A549 (cell line): Measurements from ENCODE around the gene LATS2. TPM values are rescaled to one million over a fixed set of nuclear protein-coding genes. Genes with fewer than 3 reads are reported as not detected.

Source experiments
- ATAC-seq, 2 experiments: fragments of 200-7000 bp in 1 of 2; fragments of >200 bp in 1 of 2; cut with Nextera tagmentation in 1 of 2; cut with Tn5 transposase in 1 of 2; 3 replicates each; pipeline versions ENCODE4 v1.8.0 to v1.9.1; 2018 to 2020; ENCODE audit warnings: mild to moderate bottlenecking in 1 of 2, moderate library complexity in 1 of 2
- CTCF ChIA-PET: fragments of 300-600 bp; sonication (Branson Sonifier 250); formaldehyde crosslinking; extraction: SDS; loops from one replicate; lab custom pipeline; 2021; ENCODE audit warnings: antibody characterized with exemption, inconsistent platforms; lab: Yijun Ruan, JAX
- POLR2A ChIA-PET: fragments of 350-600 bp; formaldehyde crosslinking; extraction: SDS; loops from one replicate; lab custom pipeline; 2021; ENCODE audit warnings: antibody characterized with exemption, inconsistent platforms; lab: Yijun Ruan, JAX
- DNase-seq, 2 experiments: peaks; one replicate each; pipeline versions ENCODE4 v3.0.0 to v3.0.0-alpha.2; 2011 to 2016; ENCODE audit warnings: low read depth in 1 of 2, low spot score in 1 of 2
- FAIRE-seq: peaks from 2 replicates; lab custom pipeline; 2011; peaks lifted over from hg19 to GRCh38; lab: Jason Lieb, UNC
- H3K27ac ChIP-seq, 2 experiments: fragments of >200 bp; sonication (Bioruptor Twin); formaldehyde crosslinking; 3 replicates each; pipeline ENCODE4 v1.5.1; 2016 to 2017
- H3K4me1 ChIP-seq: fragments of >200 bp; sonication (Bioruptor Twin); formaldehyde crosslinking; 3 replicates; pipeline ENCODE4 v1.6.1; 2016
- H3K4me2 ChIP-seq: fragments of >200 bp; sonication (Bioruptor Twin); formaldehyde crosslinking; 3 replicates; pipeline ENCODE4 v1.6.1; 2016
- H3K4me3 ChIP-seq: fragments of >200 bp; sonication (Bioruptor Twin); formaldehyde crosslinking; 3 replicates; pipeline ENCODE4 v1.5.1; 2016
- H3K9me3 ChIP-seq: fragments of >200 bp; sonication (Bioruptor Twin); formaldehyde crosslinking; 3 replicates; pipeline ENCODE4 v1.6.1; 2016
- CHD2 ChIP-seq: fragments of 150-350 bp; IDR thresholded peaks from 2 replicates; pipeline ENCODE4 v1.6.1; 2014; ENCODE audit warnings: low read length; ENCODE audit not compliant: partially characterized antibody
- CHD4 ChIP-seq: fragments of 200-600 bp; sonication (generic); IDR thresholded peaks from 2 replicates; pipeline ENCODE4 v1.6.1; 2016; ENCODE audit warnings: antibody characterized with exemption, mild to moderate bottlenecking, borderline replicate concordance
- EHF ChIP-seq: fragments of 250-450 bp; sonication (Bioruptor Pico); IDR thresholded peaks from 2 replicates; pipeline ENCODE4 v1.5.0; 2020; ENCODE audit warnings: mild to moderate bottlenecking
- EHMT2 ChIP-seq: fragments of 200-600 bp; sonication (generic); IDR thresholded peaks from 2 replicates; pipeline ENCODE4 v1.6.1; 2016; ENCODE audit warnings: antibody characterized with exemption, low read depth, mild to moderate bottlenecking, moderate library complexity
- FOSB ChIP-seq: fragments of 250-450 bp; sonication (Bioruptor Pico); IDR thresholded peaks from 2 replicates; pipeline ENCODE4 v1.5.0; 2020; ENCODE audit warnings: mild to moderate bottlenecking, moderate library complexity
- FOXS1 ChIP-seq: fragments of 250-450 bp; sonication (Bioruptor Pico); IDR thresholded peaks from 2 replicates; pipeline ENCODE4 v1.5.0; 2020; ENCODE audit warnings: mild to moderate bottlenecking, moderate library complexity
- HEYL ChIP-seq: fragments of 250-450 bp; sonication (Bioruptor Pico); IDR thresholded peaks from 2 replicates; pipeline ENCODE4 v1.8.0; 2021; ENCODE audit warnings: mild to moderate bottlenecking, moderate library complexity
- HOXB13 ChIP-seq: fragments of 250-450 bp; sonication (Bioruptor Pico); IDR thresholded peaks from 2 replicates; pipeline ENCODE4 v1.5.0; 2020; ENCODE audit warnings: low read depth, mild to moderate bottlenecking, moderate library complexity
- KDM5A ChIP-seq: fragments of 200-600 bp; sonication (generic); IDR thresholded peaks from 2 replicates; pipeline ENCODE4 v1.6.1; 2016; ENCODE audit warnings: antibody characterized with exemption, mild to moderate bottlenecking
- MAFK ChIP-seq: fragments of 450-650 bp; IDR thresholded peaks from 2 replicates; pipeline ENCODE4 v1.6.1; 2014; ENCODE audit not compliant: partially characterized antibody
- MAX ChIP-seq: IDR thresholded peaks from 2 replicates; pipeline ENCODE4 v1.6.1; 2012
- POLR2A ChIP-seq: IDR thresholded peaks from 2 replicates; pipeline ENCODE4 v1.6.1; 2012; ENCODE audit warnings: mild to moderate bottlenecking, low read length
- RAD21 ChIP-seq, 2 experiments: fragments of >200 bp in 1 of 2; sonication (Bioruptor Twin) in 1 of 2; formaldehyde crosslinking in 1 of 2; IDR thresholded peaks in 1 of 2; conservative IDR thresholded peaks in 1 of 2; 2 replicates in 1 of 2; 3 replicates in 1 of 2; pipeline ENCODE4 v1.6.1; 2012 to 2018; ENCODE audit warnings: inconsistent platforms in 1 of 2
- RFX5 ChIP-seq: fragments of 450-650 bp; IDR thresholded peaks from 2 replicates; pipeline ENCODE4 v1.7.1; 2014; ENCODE audit warnings: antibody characterized with exemption, mild to moderate bottlenecking, moderate library complexity
- RNF2 ChIP-seq: fragments of 200-600 bp; sonication (generic); IDR thresholded peaks from 2 replicates; pipeline ENCODE4 v1.6.1; 2016; ENCODE audit warnings: low read depth, mild to moderate bottlenecking, antibody characterized with exemption, moderate library complexity, borderline replicate concordance
- SMC3 ChIP-seq: fragments of >200 bp; sonication (Bioruptor Twin); formaldehyde crosslinking; IDR thresholded peaks from 3 replicates; pipeline ENCODE4 v1.6.1; 2018; ENCODE audit warnings: inconsistent platforms
- SREBF2 ChIP-seq: fragments of 450-650 bp; IDR thresholded peaks from 2 replicates; pipeline ENCODE4 v1.6.1; 2014; ENCODE audit warnings: mild to moderate bottlenecking, moderate library complexity
- TP53 ChIP-seq: fragments of 250-450 bp; sonication (Bioruptor Pico); IDR thresholded peaks from 2 replicates; pipeline ENCODE4 v1.5.0; 2021; ENCODE audit warnings: mild to moderate bottlenecking, moderate library complexity
- ZC3H11A ChIP-seq: fragments of 450-650 bp; IDR thresholded peaks from 2 replicates; pipeline ENCODE4 v1.6.1; 2014; ENCODE audit warnings: antibody characterized with exemption, mild to moderate bottlenecking
- ZFP36 ChIP-seq: fragments of 450-650 bp; IDR thresholded peaks from 2 replicates; pipeline ENCODE4 v1.6.1; 2014; ENCODE audit warnings: borderline replicate concordance; ENCODE audit not compliant: partially characterized antibody
- WGBS: methylation state at CpG from one replicate; pipeline ENCODE4 v1.1.6; 2017; ENCODE audit errors: missing lambda C conversion rate; 5-methylcytosine and 5-hydroxymethylcytosine counted together
- polyA plus RNA-seq, 4 experiments: library from polyadenylated mRNA; depleted of rRNA in 3 of 4; stranded (reverse); fragments of >200 nt; fragmentation: RNase III in 1 of 4; extraction: RNeasy Plus Mini Kit Qiagen cat#74134 plus additional on column Dnase treatment in 1 of 4; gene quantifications; 2 replicates in 3 of 4; 3 replicates in 1 of 4; pipeline ENCODE4 v1.2.3, GENCODE V29; 2011 to 2017
- TF ChIP-seq, protein P1 (sequence below): fragments of >200 bp; sonication (Bioruptor Twin); formaldehyde crosslinking; IDR thresholded peaks from 2 replicates; pipeline ENCODE4 v1.6.1; 2016
- TF ChIP-seq, protein P2 (sequence below): fragments of 150-350 bp; IDR thresholded peaks from 2 replicates; pipeline ENCODE4 v1.6.1; 2014; ENCODE audit warnings: low read depth, mild to moderate bottlenecking, low read length
- TF ChIP-seq, protein P3 (sequence below): fragments of 450-650 bp; IDR thresholded peaks from 2 replicates; pipeline ENCODE4 v1.6.1; 2014; ENCODE audit warnings: antibody characterized with exemption

The LATS2 gene
- polyA plus RNA-seq, 2 of the 4 experiments (the other 2 are of a cell fraction) = 7.8 to 7.9 TPM

DNA sequence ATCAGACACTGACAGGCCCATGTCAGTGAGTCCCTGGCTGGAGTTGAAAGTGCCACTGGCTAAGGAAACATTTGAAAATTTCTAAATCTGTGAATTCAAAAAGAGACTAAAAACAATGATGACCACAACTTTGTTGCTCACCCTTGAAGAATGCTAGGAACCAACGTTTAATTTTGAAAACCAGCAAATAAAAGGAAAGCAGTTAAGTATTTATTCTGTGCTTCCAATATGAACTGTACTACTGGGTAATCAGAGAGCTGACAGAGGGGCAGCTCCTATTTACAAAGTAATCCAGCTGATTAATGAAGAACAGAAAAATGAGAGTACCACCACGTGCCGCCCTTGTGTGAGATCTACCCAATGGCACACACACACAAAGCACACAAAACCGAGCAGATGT lies 44.7 kb upstream of the LATS2 start:
- Histone ChIP-seq H3K4me2 (no peak overlapping the region), H3K4me1 (no peaks in the 10 kb centered on the region), H3K27ac (no peak overlapping the region), H3K4me3 (no peak overlapping the region), H3K9me3 (no peaks in the 10 kb centered on the region)
- ATAC-seq (no peak), DNase-seq (no peak), FAIRE-seq (no peak)
- TF ChIP-seq HEYL (no peak), RFX5 (no peak), RAD21 (conservative IDR thresholded peaks at IDR 0.05 in 1 of 2, IDR thresholded peaks at IDR 0.05 in 1 of 2) (no peak), CHD2 (no peak), SMC3 (no peak), ZFP36 (no peak), CHD4 (no peak)
- POLR2A ChIA-PET = no interaction called here
- 53% methylated on average over 4 of the region's 4 CpGs for WGBS
- CTCF ChIA-PET = no interaction called here

- Histone ChIP-seq H3K27ac (no peak overlapping the region), H3K9me3 (no peaks in the 10 kb centered on the region), H3K4me1 (no peaks in the 10 kb centered on the region), H3K4me3 (no peak overlapping the region), H3K4me2 (no peak overlapping the region)
- 97% methylated on average over 35 of the region's 37 CpGs for WGBS
- ChIA-PET POLR2A (no interaction called here), CTCF (no interaction called here)
- TF ChIP-seq RNF2 = no peak
- TF ChIP-seq MAFK = peak; percentile 27
- TF ChIP-seq, protein P1, sequence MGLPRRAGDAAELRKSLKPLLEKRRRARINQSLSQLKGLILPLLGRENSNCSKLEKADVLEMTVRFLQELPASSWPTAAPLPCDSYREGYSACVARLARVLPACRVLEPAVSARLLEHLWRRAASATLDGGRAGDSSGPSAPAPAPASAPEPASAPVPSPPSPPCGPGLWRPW = no peak
- no peak for DNase-seq
- ATAC-seq = no peak
- FAIRE-seq = no peak
Measured at GRCh38 chr13:21104199-21105019, 43.0 kb upstream of the LATS2 start.

- no peak for DNase-seq
- no peak for TF ChIP-seq HOXB13 (CRISPR knock-in tag)
- no peak for TF ChIP-seq SREBF2
- TF ChIP-seq EHF = no peak
- no peak for TF ChIP-seq FOXS1 (CRISPR knock-in tag)
- TF ChIP-seq ZFP36 = no peak
- TF ChIP-seq, protein P2, sequence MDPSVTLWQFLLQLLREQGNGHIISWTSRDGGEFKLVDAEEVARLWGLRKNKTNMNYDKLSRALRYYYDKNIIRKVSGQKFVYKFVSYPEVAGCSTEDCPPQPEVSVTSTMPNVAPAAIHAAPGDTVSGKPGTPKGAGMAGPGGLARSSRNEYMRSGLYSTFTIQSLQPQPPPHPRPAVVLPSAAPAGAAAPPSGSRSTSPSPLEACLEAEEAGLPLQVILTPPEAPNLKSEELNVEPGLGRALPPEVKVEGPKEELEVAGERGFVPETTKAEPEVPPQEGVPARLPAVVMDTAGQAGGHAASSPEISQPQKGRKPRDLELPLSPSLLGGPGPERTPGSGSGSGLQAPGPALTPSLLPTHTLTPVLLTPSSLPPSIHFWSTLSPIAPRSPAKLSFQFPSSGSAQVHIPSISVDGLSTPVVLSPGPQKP = no peak
- TF ChIP-seq KDM5A = no peak
- TF ChIP-seq TP53 (CRISPR knock-in tag) = no peak
- TF ChIP-seq, protein P3, sequence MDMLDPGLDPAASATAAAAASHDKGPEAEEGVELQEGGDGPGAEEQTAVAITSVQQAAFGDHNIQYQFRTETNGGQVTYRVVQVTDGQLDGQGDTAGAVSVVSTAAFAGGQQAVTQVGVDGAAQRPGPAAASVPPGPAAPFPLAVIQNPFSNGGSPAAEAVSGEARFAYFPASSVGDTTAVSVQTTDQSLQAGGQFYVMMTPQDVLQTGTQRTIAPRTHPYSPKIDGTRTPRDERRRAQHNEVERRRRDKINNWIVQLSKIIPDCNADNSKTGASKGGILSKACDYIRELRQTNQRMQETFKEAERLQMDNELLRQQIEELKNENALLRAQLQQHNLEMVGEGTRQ = no peak
- TF ChIP-seq POLR2A = no peak
- no peak for TF ChIP-seq ZC3H11A
- no peak for TF ChIP-seq EHMT2
- TF ChIP-seq MAX = no peak
- TF ChIP-seq FOSB (CRISPR knock-in tag) = no peak
- no peak overlapping the region for H3K4me2 ChIP-seq
- FAIRE-seq = no peak
- ChIA-PET POLR2A (no interaction called here), CTCF (interaction anchor here (0.6 to 1.8 kb wide), 3 partner anchors 9 to 31 kb away, joined by 3 to 7 read pairs (median 5); no protein-coding TSS in a partner anchor)
- H3K4me1 ChIP-seq = no peaks in the 10 kb centered on the region
- no peak for ATAC-seq
- WGBS = 68% methylated on average over 10 of the region's 12 CpGs
- no peaks in the 10 kb centered on the region for H3K9me3 ChIP-seq
- no peak overlapping the region for H3K4me3 ChIP-seq
- no peak overlapping the region for H3K27ac ChIP-seq
Measured at GRCh38 chr13:21101865-21102576, 40.6 kb upstream of the LATS2 start.
